HG03159 (cell line): ENCODE data around the gene FAM118B.

Experiments used
- ATAC-seq: cut with Tn5 transposase; IDR thresholded peaks from one replicate; pipeline ENCODE4 v1.9.1; 2021; ENCODE audit warnings: mild to moderate bottlenecking, moderate library complexity; ENCODE audit not compliant: unreplicated experiment

FAM118B gene

GRCh38 chr11:126186025-126186698, 25.4 kb upstream of the FAM118B start:
- no peak for ATAC-seq

DNA sequence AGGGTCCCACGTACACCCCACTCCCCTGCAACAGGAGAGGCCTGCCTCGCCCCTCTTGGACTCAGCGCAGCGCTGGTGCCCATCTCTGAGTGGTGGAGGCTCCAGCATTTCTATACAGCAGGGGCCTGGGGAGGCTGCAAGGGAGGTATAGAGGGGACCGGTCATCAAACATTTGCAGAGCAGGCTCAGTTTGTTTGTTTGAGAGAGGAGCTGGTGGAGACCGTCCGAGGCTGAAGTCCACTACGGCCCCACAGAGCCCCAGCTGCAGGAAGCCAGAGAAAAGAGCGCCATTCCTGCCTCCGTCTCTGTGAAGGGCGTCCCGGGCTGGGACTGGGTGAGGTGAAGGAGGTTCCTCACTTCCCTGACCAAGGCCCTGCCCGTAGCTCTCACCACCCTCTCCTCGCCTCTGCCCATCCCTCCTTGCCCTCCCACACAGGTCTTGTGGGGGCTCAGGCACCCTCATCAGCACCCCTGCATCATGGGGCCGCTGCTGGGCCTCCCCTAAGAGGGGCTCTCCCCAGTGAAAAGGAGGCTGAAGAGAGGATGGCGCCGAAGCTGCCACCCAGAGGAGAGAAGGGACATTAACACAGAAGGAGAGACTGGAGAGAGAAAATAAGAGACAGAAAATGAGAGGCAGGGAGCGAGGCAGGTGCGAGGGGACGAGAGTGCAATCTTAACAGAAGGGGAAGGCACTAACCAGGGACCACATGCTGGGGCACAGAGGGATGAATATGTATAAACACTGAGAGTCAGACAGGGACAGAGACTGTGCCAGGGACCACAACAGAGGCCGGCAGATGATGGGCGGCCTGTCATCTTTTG, 24.7 kb upstream of the FAM118B start:
- no peak for ATAC-seq

DNA sequence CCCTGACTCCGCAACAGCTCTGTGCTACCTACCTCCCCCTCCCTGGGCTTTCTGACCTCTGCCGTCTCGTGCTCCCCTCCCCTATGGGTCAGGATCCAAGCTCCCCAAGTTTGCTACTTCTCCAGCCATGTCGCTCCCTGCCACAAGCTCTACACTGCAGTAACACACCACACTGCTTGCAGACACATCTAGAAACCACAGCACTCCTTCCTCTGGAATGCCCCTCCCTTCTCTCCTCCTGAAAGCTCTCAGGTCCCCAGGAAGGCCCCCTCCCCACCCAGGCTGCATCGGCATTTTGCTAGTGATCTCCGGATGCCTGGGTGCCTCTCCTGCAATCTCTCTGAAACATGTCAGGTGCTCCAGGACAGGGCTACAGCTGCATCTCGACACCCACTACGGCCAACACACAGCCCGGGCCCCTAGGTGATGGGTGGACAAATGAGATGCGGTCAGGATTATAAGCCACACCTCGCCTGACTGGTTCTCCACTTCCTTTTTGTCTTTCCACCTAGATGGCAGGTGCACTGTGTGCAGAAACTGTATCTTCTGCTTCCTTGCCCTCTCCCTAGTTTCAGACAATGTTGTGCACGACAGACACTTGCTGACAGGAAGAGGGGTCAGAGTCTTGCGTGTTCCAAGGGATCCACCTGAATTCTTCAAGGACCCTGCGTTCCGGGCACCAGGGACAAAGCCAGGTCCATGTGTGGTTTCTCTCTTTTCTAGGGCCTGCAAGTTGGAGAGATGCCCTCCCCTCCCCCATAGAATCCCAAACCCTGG, 23.1 kb upstream of the FAM118B start:
- ATAC-seq: peak; percentile 79

- ATAC-seq: no peak
Observed at GRCh38 chr11:126189109-126189929, 22.3 kb upstream of the FAM118B start.

DNA sequence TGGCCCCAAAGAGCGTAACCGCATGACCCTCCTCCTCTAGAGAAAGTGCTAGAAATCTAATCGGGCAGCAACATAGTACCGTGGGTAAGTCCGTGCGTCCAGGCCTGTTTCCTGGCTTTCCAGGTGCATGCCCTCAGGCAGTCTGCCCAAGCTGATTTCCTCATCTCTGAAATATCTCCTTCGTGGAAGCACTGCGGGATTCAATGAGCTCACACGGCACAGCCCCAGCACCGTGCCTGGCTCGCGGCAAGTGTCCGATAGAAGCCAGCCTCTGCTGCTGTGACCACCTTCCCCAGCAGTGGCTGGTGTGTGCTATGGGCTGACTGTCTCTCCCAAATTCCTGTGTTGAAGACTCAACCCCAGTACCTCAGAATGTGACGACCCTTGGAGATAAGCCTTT, 20.8 kb upstream of the FAM118B start:
- no peak for ATAC-seq

DNA sequence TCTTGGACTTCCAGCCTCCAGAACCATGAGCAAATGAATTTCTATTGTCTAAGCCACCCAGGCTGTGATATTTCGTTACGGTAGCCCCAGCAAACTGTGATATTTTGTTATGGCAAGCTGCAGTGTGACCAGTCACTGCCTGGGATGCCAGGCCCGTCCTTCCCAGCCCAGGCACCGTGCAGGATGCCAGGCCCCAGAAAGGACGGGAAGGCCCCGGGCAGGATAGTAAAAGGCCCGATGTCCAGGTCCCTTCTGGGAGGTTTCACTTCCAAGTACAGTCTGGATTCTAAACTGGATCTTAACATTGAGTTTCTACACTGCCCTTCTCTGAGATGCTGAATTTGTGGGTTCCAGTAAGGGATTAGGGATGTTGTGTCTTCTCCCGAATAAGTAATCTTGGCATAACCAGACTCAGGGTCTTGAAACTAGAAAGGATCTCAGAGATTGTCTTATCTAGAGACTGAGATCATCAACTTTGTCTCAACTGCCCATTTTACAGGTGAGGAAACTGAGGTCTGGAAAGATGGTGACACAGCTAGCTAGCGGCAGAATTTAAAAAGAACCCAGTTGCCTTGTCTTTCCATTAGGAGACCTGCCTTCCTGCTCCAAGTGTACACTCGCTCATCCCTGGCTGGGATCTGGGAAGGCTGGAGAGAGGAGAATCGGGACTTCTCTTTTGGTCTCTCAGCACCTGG, 20.1 kb upstream of the FAM118B start:
- no peak for ATAC-seq

DNA sequence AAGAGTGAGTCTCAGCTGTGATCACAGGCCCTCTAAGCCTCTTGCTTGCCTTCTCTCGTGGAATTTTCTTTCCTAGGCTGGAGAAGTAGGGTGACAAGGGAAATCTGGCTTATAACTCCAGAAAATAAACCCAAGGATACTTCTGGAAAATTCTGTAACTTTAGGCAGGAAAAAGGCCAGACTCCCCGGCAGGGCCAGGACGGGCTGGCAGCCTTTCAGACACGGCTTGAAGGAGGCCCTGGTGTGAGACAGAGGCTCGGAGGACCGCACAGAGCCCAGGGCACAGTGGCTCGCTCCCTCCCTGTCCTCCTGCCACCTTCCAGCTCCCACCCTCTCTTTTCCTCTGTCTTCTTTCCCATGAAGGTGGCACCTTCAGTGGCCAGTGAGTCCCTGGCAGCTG, 19.2 kb upstream of the FAM118B start:
- ATAC-seq: no peak

DNA sequence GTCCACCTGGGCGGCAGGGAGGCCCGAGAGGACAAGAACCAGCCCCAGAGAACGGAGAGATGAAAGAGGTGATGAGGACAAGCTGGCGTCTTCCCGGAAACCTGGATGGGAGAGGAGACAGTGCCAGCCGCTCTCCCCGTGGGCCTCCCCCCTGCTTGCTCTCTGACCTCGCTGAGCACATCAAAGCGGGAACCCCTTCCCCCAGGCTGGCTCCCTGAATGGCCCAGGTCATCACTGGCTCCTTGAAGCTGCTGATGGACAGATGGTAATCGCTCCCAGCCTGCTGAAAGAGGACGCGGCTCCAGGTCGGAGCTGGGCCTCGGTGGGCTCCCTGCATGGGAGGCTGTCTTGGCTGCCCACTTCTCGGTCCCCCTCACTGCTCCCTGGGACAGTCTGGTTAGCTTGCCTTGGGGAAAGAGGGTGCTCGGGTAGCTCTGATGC, 18.5 kb upstream of the FAM118B start:
- ATAC-seq: no peak

- no peak for ATAC-seq
Observed at GRCh38 chr11:126194121-126194543, 17.4 kb upstream of the FAM118B start.

GRCh38 chr11:126195119-126195518, 16.5 kb upstream of the FAM118B start:
- ATAC-seq: no peak

- no peak for ATAC-seq
Observed at GRCh38 chr11:126197277-126197939, 14.2 kb upstream of the FAM118B start.

- ATAC-seq: no peak
Observed at GRCh38 chr11:126198648-126199047, 12.9 kb upstream of the FAM118B start.

- no peak for ATAC-seq
Observed at GRCh38 chr11:126202646-126203359, 8.8 kb upstream of the FAM118B start.

DNA sequence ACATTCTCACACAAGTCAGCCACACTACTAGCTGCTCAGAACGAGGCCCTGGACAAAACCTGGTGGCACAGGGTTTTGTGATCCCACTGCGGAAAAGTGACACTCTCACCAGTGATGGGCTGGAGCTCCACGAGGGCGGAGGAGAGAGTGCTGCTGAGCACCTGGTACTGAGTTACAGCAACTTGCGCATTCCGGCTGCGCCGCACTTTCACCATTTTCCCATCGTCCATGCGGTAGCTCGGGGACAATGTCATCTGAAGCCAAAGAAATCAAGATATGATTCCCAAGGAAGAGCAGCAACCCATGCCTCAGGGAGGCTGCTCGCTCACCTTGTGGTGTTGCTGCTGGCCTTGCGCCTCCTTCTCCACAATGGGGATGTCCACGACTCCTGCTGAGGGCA, 6.2 kb upstream of the FAM118B start:
- ATAC-seq: no peak

- ATAC-seq: no peak
Observed at GRCh38 chr11:126207896-126208295, 3.7 kb upstream of the FAM118B start.

DNA sequence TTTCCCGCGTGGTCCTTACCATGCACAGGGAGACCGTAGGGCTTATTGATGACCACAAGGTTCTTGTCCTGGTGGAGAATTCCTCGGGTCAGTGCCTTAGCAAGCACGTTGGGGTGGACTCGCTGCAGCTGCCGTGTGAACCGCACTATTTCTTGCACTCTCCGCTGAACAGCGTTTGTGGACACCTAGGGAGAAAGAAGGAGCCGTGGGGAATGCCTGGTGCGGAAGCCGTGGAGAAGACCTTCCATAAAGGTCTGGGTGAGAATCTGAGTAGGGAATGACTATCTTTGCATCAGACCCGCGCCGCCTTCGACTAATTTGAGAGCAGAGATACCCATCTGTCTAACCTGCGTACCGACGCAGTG, 729 bp upstream of the FAM118B start:
- peak; percentile 5 for ATAC-seq

- ATAC-seq: no peak
Observed at GRCh38 chr11:126212089-126212660, 593 bp downstream of the FAM118B start.

DNA sequence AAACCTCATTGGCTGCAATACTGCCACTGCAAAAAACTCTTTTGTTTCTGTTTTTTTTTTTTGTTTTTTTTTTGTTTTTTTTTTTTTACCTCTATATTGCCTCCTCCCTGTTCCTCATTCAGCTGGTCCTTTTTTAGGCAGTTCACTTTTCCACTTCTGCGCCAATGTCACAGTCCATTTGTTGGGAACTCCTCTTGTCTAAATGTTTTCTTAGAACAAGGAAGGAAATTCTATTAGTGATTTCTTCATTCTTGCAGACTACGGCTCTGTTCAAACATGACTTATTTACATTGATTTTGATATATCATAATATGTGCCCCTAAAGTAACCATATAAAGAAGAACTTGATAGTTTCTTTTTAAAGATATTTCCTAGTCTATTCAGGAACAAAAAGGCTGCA, 2.9 kb downstream of the FAM118B start:
- no peak for ATAC-seq

GRCh38 chr11:126214841-126215240, 3.3 kb downstream of the FAM118B start:
- ATAC-seq: no peak
